H1 (cell line): ENCODE results near the gene NEURL2. TPM values are rescaled to one million over a fixed set of nuclear protein-coding genes. Genes with fewer than 3 reads are reported as not detected.

Experiments used
- NRF1 ChIP-seq: IDR thresholded peaks from 2 replicates; pipeline ENCODE4 v1.6.1; 2011; ENCODE audit warnings: mild to moderate bottlenecking, low read depth, low read length, improper control_type of control experiment
- POLR2AphosphoS5 ChIP-seq: IDR thresholded peaks from 2 replicates; pipeline ENCODE4 v1.6.1; 2011; ENCODE audit warnings: low read depth, low read length
- SIN3A ChIP-seq, 2 experiments: IDR thresholded peaks in 1 of 2; conservative IDR thresholded peaks in 1 of 2; 2 replicates each; pipeline ENCODE4 v1.6.1; 2011 to 2012; ENCODE audit warnings: low read length in 2 of 2, improper control_type of control experiment in 1 of 2, low read depth in 1 of 2, mild to moderate bottlenecking in 1 of 2
- SP2 ChIP-seq: IDR thresholded peaks from 2 replicates; pipeline ENCODE4 v1.6.1; 2012; ENCODE audit warnings: mild to moderate bottlenecking, low read length, inconsistent platforms
- SP4 ChIP-seq: IDR thresholded peaks from 2 replicates; pipeline ENCODE4 v1.6.1; 2012; ENCODE audit warnings: low read length, inconsistent platforms
- TBP ChIP-seq: IDR thresholded peaks from 2 replicates; pipeline ENCODE4 v1.6.1; 2011; ENCODE audit warnings: low read depth, low read length, improper control_type of control experiment
- YY1 ChIP-seq: IDR thresholded peaks from 2 replicates; pipeline ENCODE4 v1.6.1; 2011; ENCODE audit warnings: low read depth, mild to moderate bottlenecking, low read length
- polyA plus RNA-seq, 7 experiments: library from polyadenylated mRNA; depleted of rRNA in 3 of 7; stranded (reverse) in 5 of 7; unstranded in 2 of 7; fragments of >200 nt in 5 of 7; fragments of 200-250 nt in 2 of 7; gene quantifications; 1 replicate in 5 of 7; 2 replicates in 1 of 7; 4 replicates in 1 of 7; pipeline versions ENCODE4 v1.2.1 to v1.2.3, GENCODE V29; 2011 to 2013; ENCODE audit warnings: missing spikeins in 2 of 7, mixed read lengths in 2 of 7
- total RNA-seq: library from RNA; stranded (reverse); fragmentation: NEBNext Ultra II Directional; extraction: Animal tissue kit (Norgen Biotek cat#: 25700); gene quantifications from 2 replicates; pipeline ENCODE4 v1.2.1, GENCODE V29; 2021
- TF ChIP-seq, protein P1 (sequence below): fragments of 300-600 bp; sonication (generic); IDR thresholded peaks from 2 replicates; pipeline ENCODE4 v1.7.1; 2012; ENCODE audit warnings: low read length, moderate library complexity, mild to moderate bottlenecking, inconsistent platforms; ENCODE audit not compliant: insufficient replicate concordance
- TF ChIP-seq, protein P2 (sequence below): IDR thresholded peaks from 2 replicates; pipeline ENCODE4 v1.6.1; 2012; ENCODE audit warnings: inconsistent platforms

The NEURL2 gene
- total and polyA plus RNA-seq, 2 of the 8 experiments (the other 6 are each of a cell fraction or from before 2014, with no cell fraction given), result 6.9 TPM

DNA sequence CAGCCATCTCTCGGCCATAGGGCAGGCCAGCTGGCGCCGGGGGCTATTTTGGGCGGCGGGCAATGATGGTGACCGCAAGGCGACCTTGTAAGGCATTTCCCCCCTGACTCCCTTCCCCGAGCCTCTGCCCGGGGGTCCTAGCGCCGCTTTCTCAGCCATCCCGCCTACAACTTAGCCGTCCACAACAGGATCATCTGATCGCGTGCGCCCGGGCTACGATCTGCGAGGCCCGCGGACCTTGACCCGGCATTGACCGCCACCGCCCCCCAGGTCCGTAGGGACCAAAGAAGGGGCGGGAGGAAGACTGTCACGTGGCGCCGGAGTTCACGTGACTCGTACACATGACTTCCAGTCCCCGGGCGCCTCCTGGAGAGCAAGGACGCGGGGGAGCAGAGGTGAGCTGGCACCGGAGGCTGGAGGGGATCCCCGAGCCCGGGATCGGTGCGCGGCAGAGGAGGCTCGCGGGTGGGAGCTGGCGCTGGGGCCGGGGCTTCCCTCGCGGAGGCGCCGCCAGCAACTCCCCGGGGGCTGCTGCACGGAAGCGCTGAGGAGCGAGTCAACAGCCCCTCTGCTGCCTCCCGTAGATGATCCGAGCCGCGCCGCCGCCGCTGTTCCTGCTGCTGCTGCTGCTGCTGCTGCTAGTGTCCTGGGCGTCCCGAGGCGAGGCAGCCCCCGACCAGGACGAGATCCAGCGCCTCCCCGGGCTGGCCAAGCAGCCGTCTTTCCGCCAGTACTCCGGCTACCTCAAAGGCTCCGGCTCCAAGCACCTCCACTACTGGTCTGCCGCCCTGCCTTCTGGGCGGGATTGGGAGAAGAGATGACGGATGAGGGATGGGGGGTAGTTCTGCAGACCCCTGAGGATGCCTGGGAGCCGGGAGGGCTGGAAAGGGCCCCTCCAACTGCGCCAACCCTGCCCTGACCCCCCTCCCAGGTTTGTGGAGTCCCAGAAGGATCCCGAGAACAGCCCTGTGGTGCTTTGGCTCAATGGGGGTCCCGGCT, at the start of gene NEURL2, which contains the start of gene CTSA (continued):
- TF ChIP-seq, protein P1, sequence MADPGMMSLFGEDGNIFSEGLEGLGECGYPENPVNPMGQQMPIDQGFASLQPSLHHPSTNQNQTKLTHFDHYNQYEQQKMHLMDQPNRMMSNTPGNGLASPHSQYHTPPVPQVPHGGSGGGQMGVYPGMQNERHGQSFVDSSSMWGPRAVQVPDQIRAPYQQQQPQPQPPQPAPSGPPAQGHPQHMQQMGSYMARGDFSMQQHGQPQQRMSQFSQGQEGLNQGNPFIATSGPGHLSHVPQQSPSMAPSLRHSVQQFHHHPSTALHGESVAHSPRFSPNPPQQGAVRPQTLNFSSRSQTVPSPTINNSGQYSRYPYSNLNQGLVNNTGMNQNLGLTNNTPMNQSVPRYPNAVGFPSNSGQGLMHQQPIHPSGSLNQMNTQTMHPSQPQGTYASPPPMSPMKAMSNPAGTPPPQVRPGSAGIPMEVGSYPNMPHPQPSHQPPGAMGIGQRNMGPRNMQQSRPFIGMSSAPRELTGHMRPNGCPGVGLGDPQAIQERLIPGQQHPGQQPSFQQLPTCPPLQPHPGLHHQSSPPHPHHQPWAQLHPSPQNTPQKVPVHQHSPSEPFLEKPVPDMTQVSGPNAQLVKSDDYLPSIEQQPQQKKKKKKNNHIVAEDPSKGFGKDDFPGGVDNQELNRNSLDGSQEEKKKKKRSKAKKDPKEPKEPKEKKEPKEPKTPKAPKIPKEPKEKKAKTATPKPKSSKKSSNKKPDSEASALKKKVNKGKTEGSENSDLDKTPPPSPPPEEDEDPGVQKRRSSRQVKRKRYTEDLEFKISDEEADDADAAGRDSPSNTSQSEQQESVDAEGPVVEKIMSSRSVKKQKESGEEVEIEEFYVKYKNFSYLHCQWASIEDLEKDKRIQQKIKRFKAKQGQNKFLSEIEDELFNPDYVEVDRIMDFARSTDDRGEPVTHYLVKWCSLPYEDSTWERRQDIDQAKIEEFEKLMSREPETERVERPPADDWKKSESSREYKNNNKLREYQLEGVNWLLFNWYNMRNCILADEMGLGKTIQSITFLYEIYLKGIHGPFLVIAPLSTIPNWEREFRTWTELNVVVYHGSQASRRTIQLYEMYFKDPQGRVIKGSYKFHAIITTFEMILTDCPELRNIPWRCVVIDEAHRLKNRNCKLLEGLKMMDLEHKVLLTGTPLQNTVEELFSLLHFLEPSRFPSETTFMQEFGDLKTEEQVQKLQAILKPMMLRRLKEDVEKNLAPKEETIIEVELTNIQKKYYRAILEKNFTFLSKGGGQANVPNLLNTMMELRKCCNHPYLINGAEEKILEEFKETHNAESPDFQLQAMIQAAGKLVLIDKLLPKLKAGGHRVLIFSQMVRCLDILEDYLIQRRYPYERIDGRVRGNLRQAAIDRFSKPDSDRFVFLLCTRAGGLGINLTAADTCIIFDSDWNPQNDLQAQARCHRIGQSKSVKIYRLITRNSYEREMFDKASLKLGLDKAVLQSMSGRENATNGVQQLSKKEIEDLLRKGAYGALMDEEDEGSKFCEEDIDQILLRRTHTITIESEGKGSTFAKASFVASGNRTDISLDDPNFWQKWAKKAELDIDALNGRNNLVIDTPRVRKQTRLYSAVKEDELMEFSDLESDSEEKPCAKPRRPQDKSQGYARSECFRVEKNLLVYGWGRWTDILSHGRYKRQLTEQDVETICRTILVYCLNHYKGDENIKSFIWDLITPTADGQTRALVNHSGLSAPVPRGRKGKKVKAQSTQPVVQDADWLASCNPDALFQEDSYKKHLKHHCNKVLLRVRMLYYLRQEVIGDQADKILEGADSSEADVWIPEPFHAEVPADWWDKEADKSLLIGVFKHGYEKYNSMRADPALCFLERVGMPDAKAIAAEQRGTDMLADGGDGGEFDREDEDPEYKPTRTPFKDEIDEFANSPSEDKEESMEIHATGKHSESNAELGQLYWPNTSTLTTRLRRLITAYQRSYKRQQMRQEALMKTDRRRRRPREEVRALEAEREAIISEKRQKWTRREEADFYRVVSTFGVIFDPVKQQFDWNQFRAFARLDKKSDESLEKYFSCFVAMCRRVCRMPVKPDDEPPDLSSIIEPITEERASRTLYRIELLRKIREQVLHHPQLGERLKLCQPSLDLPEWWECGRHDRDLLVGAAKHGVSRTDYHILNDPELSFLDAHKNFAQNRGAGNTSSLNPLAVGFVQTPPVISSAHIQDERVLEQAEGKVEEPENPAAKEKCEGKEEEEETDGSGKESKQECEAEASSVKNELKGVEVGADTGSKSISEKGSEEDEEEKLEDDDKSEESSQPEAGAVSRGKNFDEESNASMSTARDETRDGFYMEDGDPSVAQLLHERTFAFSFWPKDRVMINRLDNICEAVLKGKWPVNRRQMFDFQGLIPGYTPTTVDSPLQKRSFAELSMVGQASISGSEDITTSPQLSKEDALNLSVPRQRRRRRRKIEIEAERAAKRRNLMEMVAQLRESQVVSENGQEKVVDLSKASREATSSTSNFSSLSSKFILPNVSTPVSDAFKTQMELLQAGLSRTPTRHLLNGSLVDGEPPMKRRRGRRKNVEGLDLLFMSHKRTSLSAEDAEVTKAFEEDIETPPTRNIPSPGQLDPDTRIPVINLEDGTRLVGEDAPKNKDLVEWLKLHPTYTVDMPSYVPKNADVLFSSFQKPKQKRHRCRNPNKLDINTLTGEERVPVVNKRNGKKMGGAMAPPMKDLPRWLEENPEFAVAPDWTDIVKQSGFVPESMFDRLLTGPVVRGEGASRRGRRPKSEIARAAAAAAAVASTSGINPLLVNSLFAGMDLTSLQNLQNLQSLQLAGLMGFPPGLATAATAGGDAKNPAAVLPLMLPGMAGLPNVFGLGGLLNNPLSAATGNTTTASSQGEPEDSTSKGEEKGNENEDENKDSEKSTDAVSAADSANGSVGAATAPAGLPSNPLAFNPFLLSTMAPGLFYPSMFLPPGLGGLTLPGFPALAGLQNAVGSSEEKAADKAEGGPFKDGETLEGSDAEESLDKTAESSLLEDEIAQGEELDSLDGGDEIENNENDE, result no peak
- TF ChIP-seq YY1, result peak; percentile 77
- no peak for TF ChIP-seq SP2
- TF ChIP-seq POLR2AphosphoS5, result peak; percentile 42
- peak; percentile 99 for TF ChIP-seq SP4
- peak; percentile 85 for TF ChIP-seq TBP
- TF ChIP-seq, protein P2, sequence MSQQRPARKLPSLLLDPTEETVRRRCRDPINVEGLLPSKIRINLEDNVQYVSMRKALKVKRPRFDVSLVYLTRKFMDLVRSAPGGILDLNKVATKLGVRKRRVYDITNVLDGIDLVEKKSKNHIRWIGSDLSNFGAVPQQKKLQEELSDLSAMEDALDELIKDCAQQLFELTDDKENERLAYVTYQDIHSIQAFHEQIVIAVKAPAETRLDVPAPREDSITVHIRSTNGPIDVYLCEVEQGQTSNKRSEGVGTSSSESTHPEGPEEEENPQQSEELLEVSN, result peak; percentile 94
- no peak for TF ChIP-seq NRF1
- peak; percentile 96 to 99 for TF ChIP-seq SIN3A (conservative IDR thresholded peaks at IDR 0.05 in 1 of 2, IDR thresholded peaks at IDR 0.05 in 1 of 2; ENCODE audit: low read depth in 1 of 2, low read length in 2 of 2)
